ENCODE results near the gene MCF2L.

DNA sequence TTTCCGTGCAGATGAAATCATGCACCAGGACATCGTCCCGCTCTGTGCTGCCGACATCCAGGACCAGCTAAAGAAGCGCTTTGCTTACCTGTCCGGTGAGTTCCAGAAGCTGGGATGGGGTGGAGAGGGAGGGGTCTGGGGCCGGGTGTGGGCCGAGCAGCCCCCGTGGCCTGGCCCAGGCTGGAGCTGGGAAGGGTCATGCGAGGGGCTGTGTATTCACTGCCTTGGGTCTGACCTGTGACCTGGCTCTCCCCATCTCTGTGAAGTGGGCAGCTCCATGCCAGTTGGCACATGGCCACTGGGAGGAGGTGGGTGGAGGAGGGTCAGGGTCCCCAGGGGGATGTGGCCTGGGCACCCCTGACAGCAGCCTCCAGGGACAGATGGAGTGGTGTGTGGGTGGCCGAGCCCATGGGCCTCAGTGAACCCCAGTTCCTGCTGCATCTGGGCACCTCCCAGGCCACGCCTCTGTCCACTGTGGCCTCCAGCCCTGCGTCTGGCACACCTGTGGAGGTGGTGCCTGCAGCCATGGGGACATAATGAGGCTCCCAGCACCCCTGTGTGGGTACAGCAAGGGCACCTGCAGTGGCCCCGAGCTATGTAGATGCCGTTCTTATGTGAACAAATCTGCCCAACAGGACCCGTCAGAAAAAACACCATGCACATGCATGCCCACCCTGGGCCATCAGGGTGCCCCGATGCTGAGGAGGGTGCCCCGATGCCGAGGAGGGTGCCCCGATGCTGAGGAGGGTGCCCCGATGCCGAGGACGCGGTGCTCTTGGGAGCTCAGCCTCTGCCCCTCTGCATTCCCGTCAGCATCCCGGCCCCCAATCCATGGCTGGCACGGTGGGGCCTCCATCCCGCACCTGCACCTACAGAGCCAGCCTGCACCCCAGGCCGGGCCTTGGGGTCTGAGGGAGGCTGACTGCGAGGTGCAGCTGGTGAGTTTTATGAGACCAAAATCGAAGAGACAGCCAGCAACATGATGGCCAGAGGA is 46.0 kb downstream of the MCF2L start:
- TF ChIP-seq CTCF (IDR thresholded peaks at IDR 0.05; ENCODE audit: low read depth, low read length), result no peak
- TF ChIP-seq EZH2phosphoT487 (IDR thresholded peaks at IDR 0.05; ENCODE audit: low read depth), result no peak

Measured in OCI-LY3 (cell line).